Measurements from ENCODE around the gene TANGO2. TPM values are rescaled to one million over a fixed set of nuclear protein-coding genes. Genes with fewer than 3 reads are reported as not detected.

The TANGO2 gene
- total and polyA plus RNA-seq, 4 donors, result 24.8 to 45.3 (median 36.6) TPM

DNA sequence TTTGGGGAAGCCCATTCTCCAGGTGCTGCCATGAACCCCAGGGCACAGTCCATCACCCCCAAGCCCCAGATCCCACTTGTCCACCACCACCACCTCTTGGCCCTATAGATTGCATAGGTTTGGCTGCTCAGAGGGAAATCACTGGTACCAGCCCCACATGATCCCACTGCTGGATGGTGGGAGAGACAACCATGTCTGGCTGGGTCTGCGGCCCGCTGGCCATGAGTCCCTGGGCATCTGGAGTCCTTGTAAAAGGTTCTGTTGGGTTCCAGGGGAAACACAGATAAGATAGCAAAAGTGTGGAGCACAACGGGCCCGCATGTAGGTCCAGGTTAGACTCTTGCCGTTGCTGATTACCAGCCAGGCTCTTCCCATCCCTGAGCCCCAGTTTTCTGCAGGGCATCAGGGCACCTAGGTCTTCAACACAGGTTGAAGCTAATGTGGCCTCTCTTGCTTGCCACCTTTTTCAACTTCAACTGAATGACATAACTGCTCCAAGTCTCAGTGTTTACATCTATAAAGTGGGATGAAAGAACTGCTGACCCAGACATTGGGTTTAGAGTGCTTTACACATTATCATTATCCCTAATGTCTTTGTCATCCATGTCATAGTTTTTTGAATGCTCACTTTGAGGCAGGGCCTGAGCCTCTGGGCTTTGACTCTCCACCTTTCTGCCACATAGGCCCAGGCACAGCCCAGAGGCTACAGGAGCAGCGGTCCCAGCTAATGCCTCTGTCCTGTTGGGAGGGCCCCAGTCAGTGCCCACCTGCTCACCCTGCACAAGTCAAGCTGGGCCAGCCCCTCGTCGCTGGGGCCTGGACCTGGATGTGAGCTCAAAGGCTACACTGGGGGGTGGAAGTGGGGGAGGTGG lies 1.0 kb upstream of the TANGO2 start:
- WGBS, 2 donors, result 79 to 80% methylated on average over 8 of the region's 8 CpGs
- intact Hi-C loops (cut with DNase I), result loop anchor here in 1 of 2 donors (2.0 kb wide), 1 partner anchor 61 kb away; the partner anchor contains the start of gene DGCR8
- H3K27ac ChIP-seq (ENCODE audit: low read depth in 1 of 2, low read length in 2 of 2), result no peak overlapping the region
- no peak overlapping the region for H3K4me3 ChIP-seq (ENCODE audit: low read length in 2 of 2)
- no peaks in the 10 kb centered on the region for H3K4me1 ChIP-seq (ENCODE audit: control insufficient read depth in 1 of 2, insufficient read depth in 2 of 2, low read length in 2 of 2)
- peak in 1 of 2 donors; percentile 50 for DNase-seq
- no peaks in the 10 kb centered on the region for H3K9me3 ChIP-seq (ENCODE audit: control insufficient read depth, low read length)
- no peaks in the 10 kb centered on the region for H3K36me3 ChIP-seq (ENCODE audit: control insufficient read depth in 1 of 2, insufficient read depth in 2 of 2, low read length in 1 of 2)
- no peaks in the 10 kb centered on the region for H3K27me3 ChIP-seq (ENCODE audit: control insufficient read depth in 1 of 2, insufficient read depth in 2 of 2, low read length in 1 of 2)
- ATAC-seq (ENCODE audit: low FRiP score), result no peak

- 0 to 1% methylated on average over 36 of the region's 36 CpGs for WGBS, 2 donors
- H3K27me3 ChIP-seq (ENCODE audit: control insufficient read depth in 1 of 2, insufficient read depth in 2 of 2, low read length in 1 of 2), result no peaks in the 10 kb centered on the region
- peak; percentile 50 for ATAC-seq (ENCODE audit: low FRiP score)
- H3K4me1 ChIP-seq (ENCODE audit: control insufficient read depth in 1 of 2, insufficient read depth in 2 of 2, low read length in 2 of 2), result no peaks in the 10 kb centered on the region
- H3K4me3 ChIP-seq (ENCODE audit: low read length in 2 of 2), result peak overlapping the region; percentile 76 to 91
- peak overlapping the region in 1 of 2 donors; percentile 82 for H3K27ac ChIP-seq (ENCODE audit: low read depth in 1 of 2, low read length in 2 of 2)
- DNase-seq, result peak; percentile 85 to 91
- no peaks in the 10 kb centered on the region for H3K36me3 ChIP-seq (ENCODE audit: control insufficient read depth in 1 of 2, insufficient read depth in 2 of 2, low read length in 1 of 2)
- intact Hi-C loops (cut with DNase I), result loop anchor here in 1 of 2 donors (2.0 kb wide), 1 partner anchor 59 kb away; the partner anchor contains the start of gene DGCR8
- no peaks in the 10 kb centered on the region for H3K9me3 ChIP-seq (ENCODE audit: control insufficient read depth, low read length)
Observed at GRCh38 chr22:20021196-20022181, 579 bp downstream of the TANGO2 start.

DNA sequence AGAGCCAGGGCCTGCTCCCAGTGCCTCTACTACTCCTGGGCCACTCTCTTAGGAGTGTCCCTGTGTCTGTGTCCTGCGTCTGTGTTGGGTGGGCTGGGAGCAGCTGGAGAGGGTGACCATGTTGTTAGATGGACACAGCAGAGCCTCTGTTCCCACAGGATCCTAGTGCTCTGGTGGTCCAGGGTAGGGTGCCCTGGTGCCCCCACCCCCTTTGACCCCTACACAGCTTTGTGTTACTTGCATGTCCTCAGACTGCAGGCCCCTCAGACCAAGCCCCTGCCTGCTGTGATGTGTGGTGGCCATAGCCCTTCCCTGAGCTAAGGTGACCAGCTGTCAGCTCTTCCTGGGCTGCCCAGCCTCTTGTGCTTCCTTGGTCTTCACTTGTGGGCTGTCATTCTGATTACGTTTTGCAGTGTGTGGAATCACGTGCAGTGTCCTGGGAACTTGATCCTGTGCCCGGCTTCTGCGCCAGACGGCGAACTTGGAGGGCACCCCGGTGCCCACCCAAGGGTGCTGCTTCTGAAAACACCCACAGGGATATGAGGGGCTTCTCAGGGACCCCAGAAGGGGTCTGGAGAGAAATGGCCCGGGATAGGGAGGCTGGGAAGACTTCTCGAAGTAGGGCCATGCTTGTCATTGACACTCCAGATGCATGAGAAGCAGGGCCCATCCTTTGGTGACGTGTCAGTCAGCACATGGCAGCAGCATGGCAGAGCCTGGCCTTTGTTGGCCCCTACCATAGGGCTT lies 1.5 kb downstream of the TANGO2 start:
- no peaks in the 10 kb centered on the region for H3K9me3 ChIP-seq (ENCODE audit: control insufficient read depth, low read length)
- intact Hi-C loops (cut with DNase I), result no loop called here
- H3K4me3 ChIP-seq (ENCODE audit: low read length in 2 of 2), result no peak overlapping the region
- 83 to 85% methylated on average over 11 of the region's 11 CpGs for WGBS, 2 donors
- no peaks in the 10 kb centered on the region for H3K27me3 ChIP-seq (ENCODE audit: control insufficient read depth in 1 of 2, insufficient read depth in 2 of 2, low read length in 1 of 2)
- DNase-seq, result no peak
- no peaks in the 10 kb centered on the region for H3K36me3 ChIP-seq (ENCODE audit: control insufficient read depth in 1 of 2, insufficient read depth in 2 of 2, low read length in 1 of 2)
- peak overlapping the region in 1 of 2 donors; percentile 82 for H3K27ac ChIP-seq (ENCODE audit: low read depth in 1 of 2, low read length in 2 of 2)
- ATAC-seq (ENCODE audit: low FRiP score), result no peak
- H3K4me1 ChIP-seq (ENCODE audit: control insufficient read depth in 1 of 2, insufficient read depth in 2 of 2, low read length in 2 of 2), result no peaks in the 10 kb centered on the region

DNA sequence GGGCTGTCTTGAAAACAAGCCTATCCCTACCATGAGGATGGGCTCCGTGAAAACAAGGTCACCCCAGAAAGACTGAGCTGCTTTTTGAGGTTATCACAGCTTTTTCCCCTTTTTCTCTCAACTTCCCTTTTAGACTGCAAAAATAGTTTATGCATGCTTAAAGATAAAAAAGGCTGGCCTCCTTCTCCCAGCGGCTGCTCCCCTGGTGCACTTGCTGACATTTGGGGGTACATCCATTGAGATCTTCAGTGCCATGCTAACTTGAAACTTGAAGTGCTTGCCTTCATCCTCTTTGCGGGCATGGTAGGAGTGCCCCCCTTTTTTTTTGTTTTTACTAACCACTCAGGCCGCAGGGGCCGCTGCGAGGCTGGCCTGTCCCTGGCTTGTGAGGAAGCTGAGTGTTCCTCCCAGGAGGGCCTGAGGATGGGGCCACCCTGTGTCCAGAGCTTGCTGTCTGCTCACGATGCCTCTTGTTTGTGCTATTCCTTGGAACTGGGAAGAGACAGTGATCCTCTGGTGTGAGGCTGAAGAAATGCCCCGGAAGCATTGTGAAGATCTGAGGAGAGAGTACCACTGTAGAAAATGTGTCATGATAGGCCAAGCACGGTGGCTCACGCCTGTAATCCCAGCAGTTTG lies 2.2 kb downstream of the TANGO2 start:
- H3K9me3 ChIP-seq (ENCODE audit: control insufficient read depth, low read length), result no peaks in the 10 kb centered on the region
- no peak overlapping the region for H3K27ac ChIP-seq (ENCODE audit: low read depth in 1 of 2, low read length in 2 of 2)
- intact Hi-C loops (cut with DNase I), result no loop called here
- 82 to 91% methylated on average over 10 of the region's 10 CpGs for WGBS, 2 donors
- no peaks in the 10 kb centered on the region for H3K36me3 ChIP-seq (ENCODE audit: control insufficient read depth in 1 of 2, insufficient read depth in 2 of 2, low read length in 1 of 2)
- no peaks in the 10 kb centered on the region for H3K27me3 ChIP-seq (ENCODE audit: control insufficient read depth in 1 of 2, insufficient read depth in 2 of 2, low read length in 1 of 2)
- ATAC-seq (ENCODE audit: low FRiP score), result no peak
- peak in 1 of 2 donors; percentile 35 for DNase-seq
- H3K4me3 ChIP-seq (ENCODE audit: low read length in 2 of 2), result no peak overlapping the region
- H3K4me1 ChIP-seq (ENCODE audit: control insufficient read depth in 1 of 2, insufficient read depth in 2 of 2, low read length in 2 of 2), result no peaks in the 10 kb centered on the region

DNA sequence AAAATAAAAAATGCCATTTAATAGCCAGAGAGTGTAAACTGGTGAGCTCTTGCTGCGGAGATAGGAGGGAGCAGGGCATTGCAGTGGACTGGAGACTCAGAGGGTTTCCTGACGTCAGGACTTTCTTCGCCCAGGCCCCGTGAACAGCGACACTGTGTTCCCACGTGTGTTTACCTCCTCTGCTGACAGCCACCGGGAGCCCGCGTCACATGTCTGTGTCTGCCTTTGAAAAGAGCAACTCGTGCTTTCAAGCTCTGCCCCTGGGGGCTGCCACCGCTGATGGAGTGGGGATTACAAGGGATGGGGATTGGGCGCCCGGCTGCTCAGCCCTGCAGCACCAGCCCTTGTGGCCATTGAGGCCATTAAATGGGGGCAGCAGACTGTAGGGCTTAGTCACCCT lies 3.3 kb downstream of the TANGO2 start:
- intact Hi-C loops (cut with DNase I), result no loop called here

DNA sequence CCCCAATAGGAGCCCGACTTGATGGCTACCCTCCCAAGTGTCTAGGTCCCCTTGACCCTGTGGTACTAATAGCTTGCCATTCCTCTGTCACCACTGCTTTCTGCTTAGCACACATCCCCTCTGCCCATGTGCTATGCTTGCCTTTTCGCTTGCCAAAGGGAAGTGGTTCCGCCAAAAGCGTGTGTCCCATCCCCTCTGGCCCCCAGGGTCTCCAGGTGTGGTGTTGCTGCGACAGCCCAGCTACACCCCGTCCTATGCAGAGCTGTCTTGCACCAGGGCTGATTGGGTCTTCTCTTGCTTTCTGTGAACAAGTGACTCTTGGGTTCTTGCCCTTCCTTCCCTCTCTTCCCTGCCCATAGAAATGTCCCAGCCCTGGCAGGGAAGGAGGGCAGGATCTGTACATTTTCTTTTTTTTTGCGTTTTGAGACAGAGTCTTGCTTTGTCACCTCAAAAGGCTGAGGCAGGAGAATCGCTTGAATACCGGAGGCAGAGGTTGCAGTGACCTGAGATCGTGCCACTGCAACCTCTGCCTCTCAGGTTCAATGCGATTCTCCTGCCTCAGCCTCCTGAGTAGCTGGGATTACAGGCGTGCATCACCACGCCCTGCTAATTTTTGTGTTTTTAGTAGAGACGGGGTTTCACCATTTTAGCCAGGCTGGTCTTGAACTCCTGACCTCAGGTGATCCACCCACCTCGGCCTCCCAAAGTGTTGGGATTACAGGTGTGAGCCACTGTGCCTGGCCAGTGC lies 3.9 kb downstream of the TANGO2 start:
- Histone ChIP-seq H3K27ac (ENCODE audit: low read depth in 1 of 2, low read length in 2 of 2) (no peak overlapping the region), H3K27me3 (ENCODE audit: control insufficient read depth in 1 of 2, insufficient read depth in 2 of 2, low read length in 1 of 2) (no peaks in the 10 kb centered on the region), H3K9me3 (ENCODE audit: control insufficient read depth, low read length) (no peaks in the 10 kb centered on the region), H3K4me3 (ENCODE audit: low read length in 2 of 2) (no peak overlapping the region), H3K4me1 (ENCODE audit: control insufficient read depth in 1 of 2, insufficient read depth in 2 of 2, low read length in 2 of 2) (no peaks in the 10 kb centered on the region), H3K36me3 (ENCODE audit: control insufficient read depth in 1 of 2, insufficient read depth in 2 of 2, low read length in 1 of 2) (no peaks in the 10 kb centered on the region)
- ATAC-seq (ENCODE audit: low FRiP score) (no peak), DNase-seq (peak in 1 of 2 donors; percentile 45)
- intact Hi-C loops (cut with DNase I), result no loop called here
- WGBS, 2 donors, result 93 to 96% methylated on average over 15 of the region's 15 CpGs

More for the DNA sequence above, 3.3 kb downstream of the TANGO2 start:
- no peak overlapping the region for H3K4me3 ChIP-seq (ENCODE audit: low read length in 2 of 2)
- ATAC-seq (ENCODE audit: low FRiP score), result no peak
- H3K9me3 ChIP-seq (ENCODE audit: control insufficient read depth, low read length), result no peaks in the 10 kb centered on the region
- no peaks in the 10 kb centered on the region for H3K27me3 ChIP-seq (ENCODE audit: control insufficient read depth in 1 of 2, insufficient read depth in 2 of 2, low read length in 1 of 2)
- H3K36me3 ChIP-seq (ENCODE audit: control insufficient read depth in 1 of 2, insufficient read depth in 2 of 2, low read length in 1 of 2), result no peaks in the 10 kb centered on the region
- DNase-seq, result peak in 1 of 2 donors; percentile 34
- 70 to 74% methylated on average over 13 of the region's 13 CpGs for WGBS, 2 donors
- no peak overlapping the region for H3K27ac ChIP-seq (ENCODE audit: low read depth in 1 of 2, low read length in 2 of 2)
- H3K4me1 ChIP-seq (ENCODE audit: control insufficient read depth in 1 of 2, insufficient read depth in 2 of 2, low read length in 2 of 2), result no peaks in the 10 kb centered on the region

DNA sequence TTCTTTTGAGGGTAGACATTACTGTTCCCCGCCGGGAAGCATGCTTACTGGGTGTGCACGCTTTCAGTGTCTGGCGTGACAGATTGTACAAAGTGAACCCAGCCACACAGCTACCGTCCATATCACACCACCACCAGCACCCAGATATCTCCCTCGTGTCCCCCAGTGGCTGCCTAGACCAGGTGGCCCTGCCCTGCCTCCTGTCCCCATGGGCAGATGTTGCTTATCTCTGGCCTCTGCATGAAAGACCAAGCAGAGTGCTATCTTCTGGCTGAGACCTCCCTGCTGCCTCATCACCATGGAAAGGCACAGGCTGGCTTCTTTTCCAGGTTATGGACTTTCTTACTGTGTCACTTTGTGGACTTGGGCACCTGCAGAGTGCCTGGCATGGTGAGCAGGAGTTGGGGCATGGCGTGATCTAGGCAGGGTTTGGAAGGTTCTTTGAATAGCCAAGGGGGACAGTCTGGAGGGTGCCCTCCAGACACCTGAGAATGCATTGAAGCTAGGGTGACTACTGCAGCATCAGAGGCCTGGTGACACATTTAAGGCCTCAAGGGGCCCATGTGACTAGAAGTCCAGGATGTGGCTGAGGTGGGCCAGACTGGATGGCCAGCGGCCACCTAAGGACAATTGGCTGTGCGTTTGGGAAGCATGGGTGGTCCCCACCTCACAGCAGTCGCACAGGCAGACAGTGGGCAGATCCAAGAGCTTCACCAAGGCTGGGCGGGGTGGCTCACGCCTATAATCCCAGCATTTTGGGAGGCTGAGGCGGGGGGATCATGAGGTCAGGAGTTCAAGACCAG lies 4.7 kb downstream of the TANGO2 start:
- Histone ChIP-seq H3K9me3 (ENCODE audit: control insufficient read depth, low read length) (no peaks in the 10 kb centered on the region), H3K4me1 (ENCODE audit: control insufficient read depth in 1 of 2, insufficient read depth in 2 of 2, low read length in 2 of 2) (no peaks in the 10 kb centered on the region), H3K27me3 (ENCODE audit: control insufficient read depth in 1 of 2, insufficient read depth in 2 of 2, low read length in 1 of 2) (no peaks in the 10 kb centered on the region), H3K36me3 (ENCODE audit: control insufficient read depth in 1 of 2, insufficient read depth in 2 of 2, low read length in 1 of 2) (no peaks in the 10 kb centered on the region), H3K4me3 (ENCODE audit: low read length in 2 of 2) (no peak overlapping the region), H3K27ac (ENCODE audit: low read depth in 1 of 2, low read length in 2 of 2) (no peak overlapping the region)
- 93 to 95% methylated on average over 13 of the region's 13 CpGs for WGBS, 2 donors
- intact Hi-C loops (cut with DNase I), result no loop called here
- ATAC-seq (ENCODE audit: low FRiP score) (no peak), DNase-seq (no peak)
